Islet of Langerhans (tissue), 1 donor: Measurements from ENCODE around the gene ATP8B3.
"Not testable (repeated sequence)": the region's sequence is repeated elsewhere in the genome, so short reads cannot be mapped to it uniquely, and the experiment has no call there.

Experiments
- FAIRE-seq: peaks from one replicate; lab custom pipeline; 2011; peaks lifted over from hg19 to GRCh38; lab: Jason Lieb, UNC

ATP8B3 gene

GRCh38 chr19:1769645-1769985 lies 42.5 kb downstream of the ATP8B3 start:
- FAIRE-seq = no peak

GRCh38 chr19:1768918-1769644 lies 43.0 kb downstream of the ATP8B3 start:
- FAIRE-seq = no peak

- no peak for FAIRE-seq
These were observed 43.8 kb downstream of the ATP8B3 start for GRCh38 chr19:1768248-1768647.

- no peak for FAIRE-seq
These were observed 44.6 kb downstream of the ATP8B3 start for GRCh38 chr19:1767464-1767933.

- FAIRE-seq = no peak
These were observed 45.2 kb downstream of the ATP8B3 start for GRCh38 chr19:1766800-1767352.

- no peak for FAIRE-seq
These were observed 45.9 kb downstream of the ATP8B3 start for GRCh38 chr19:1765904-1766799.

- no peak for FAIRE-seq
These were observed 46.7 kb downstream of the ATP8B3 start for GRCh38 chr19:1765232-1765903.

GRCh38 chr19:1764729-1765128 lies 47.3 kb downstream of the ATP8B3 start:
- FAIRE-seq = no peak

GRCh38 chr19:1763648-1764639 lies 48.1 kb downstream of the ATP8B3 start:
- no peak for FAIRE-seq

- no peak for FAIRE-seq
These were observed 49.6 kb downstream of the ATP8B3 start for GRCh38 chr19:1762243-1763117.

- no peak for FAIRE-seq
These were observed 50.4 kb downstream of the ATP8B3 start for GRCh38 chr19:1761528-1762242.

GRCh38 chr19:1760786-1761527 lies 51.1 kb downstream of the ATP8B3 start:
- not testable (repeated sequence) for FAIRE-seq

GRCh38 chr19:1760020-1760419 lies 52.1 kb downstream of the ATP8B3 start:
- no peak for FAIRE-seq

- FAIRE-seq = no peak
These were observed 52.8 kb downstream of the ATP8B3 start for GRCh38 chr19:1758959-1759903.

- FAIRE-seq = no peak
These were observed 53.9 kb downstream of the ATP8B3 start for GRCh38 chr19:1758231-1758577.

- no peak for FAIRE-seq
These were observed 54.4 kb downstream of the ATP8B3 start for GRCh38 chr19:1757468-1758230.
